PFSK-1 (cell line): ENCODE measurements around the gene KRTAP2-2.

Experiments
- FOXP2 ChIP-seq: optimal IDR thresholded peaks from 2 replicates; pipeline ENCODE3; 2011; ENCODE audit warnings: borderline replicate concordance, control low read depth, inconsistent platforms; ENCODE audit not compliant: insufficient read depth; ENCODE audit errors: extremely low read length, extremely low read depth
- TAF1 ChIP-seq: IDR thresholded peaks from 2 replicates; pipeline ENCODE4 v1.6.1; 2012; ENCODE audit warnings: low read length, control low read depth, borderline replicate concordance; ENCODE audit not compliant: insufficient read depth

GRCh38 chr17:41048441-41048840, 6.6 kb downstream of the KRTAP2-2 start:
- TF ChIP-seq FOXP2 (no peak), TAF1 (no peak)
